NCI-H1436 treated with DMSO at 0.1 percent for 48 hours (cell line): ENCODE results near the gene HELZ2.
"Not testable (repeated sequence)": the region's sequence is repeated elsewhere in the genome, so short reads cannot be mapped to it uniquely, and the experiment has no call there.

ENCODE experiments used
- DNase-seq: peaks from one replicate; lab custom pipeline; 2025; lab: John Stamatoyannopoulos, UW

The HELZ2 gene

GRCh38 chr20:63574156-63574828 lies at the start of gene HELZ2:
HELZ2 (minus strand) TSS chr20:63574239; CDS start chr20:63572385, 1,854 bp downstream.
- DNase-seq: no peak

- DNase-seq: no peak
These were observed 48.7 kb upstream of the HELZ2 start for GRCh38 chr20:63622732-63623131.

- no peak for DNase-seq
These were observed 48.1 kb upstream of the HELZ2 start for GRCh38 chr20:63622096-63622495.

GRCh38 chr20:63620991-63621390 lies 47.0 kb upstream of the HELZ2 start:
- no peak for DNase-seq

GRCh38 chr20:63619505-63619904 lies 45.5 kb upstream of the HELZ2 start:
- DNase-seq: no peak

GRCh38 chr20:63619086-63619485 lies 45.0 kb upstream of the HELZ2 start:
- no peak for DNase-seq

GRCh38 chr20:63618291-63618980 lies 44.4 kb upstream of the HELZ2 start:
- DNase-seq: no peak

- DNase-seq: no peak
These were observed 43.8 kb upstream of the HELZ2 start for GRCh38 chr20:63617876-63618265.

GRCh38 chr20:63617092-63617875 lies 43.2 kb upstream of the HELZ2 start:
- DNase-seq: no peak

- not testable (repeated sequence) for DNase-seq
These were observed 40.0 kb upstream of the HELZ2 start for GRCh38 chr20:63613863-63614594.

- DNase-seq: no peak
These were observed 38.4 kb upstream of the HELZ2 start for GRCh38 chr20:63612276-63612931.

- DNase-seq: no peak
These were observed 37.6 kb upstream of the HELZ2 start for GRCh38 chr20:63611646-63612045.

GRCh38 chr20:63610581-63611435 lies 36.8 kb upstream of the HELZ2 start:
- DNase-seq: no peak

- DNase-seq: no peak
These were observed 32.6 kb upstream of the HELZ2 start for GRCh38 chr20:63606686-63607085.

GRCh38 chr20:63602321-63602720 lies 28.3 kb upstream of the HELZ2 start:
- DNase-seq: no peak

- DNase-seq: not testable (repeated sequence)
These were observed 27.6 kb upstream of the HELZ2 start for GRCh38 chr20:63601679-63602078.

- DNase-seq: no peak
These were observed 25.5 kb upstream of the HELZ2 start for GRCh38 chr20:63599396-63600050.

GRCh38 chr20:63598479-63599395 lies 24.7 kb upstream of the HELZ2 start:
- DNase-seq: no peak
